OCI-LY1 (cell line): ENCODE measurements around the gene ZNF254.

Experiments
- CTCF ChIP-seq: fragments of 200-600 bp; sonication (generic), shearing (Covaris generic); IDR thresholded peaks from 2 replicates; pipeline ENCODE4 v1.5.1; 2017; ENCODE audit warnings: mild to moderate bottlenecking, antibody characterized with exemption, low read length, moderate library complexity, mixed read lengths
- EZH2 ChIP-seq: fragments of 200-600 bp; sonication (generic), shearing (Covaris generic); IDR thresholded peaks from 2 replicates; pipeline ENCODE4 v1.8.0; 2017; ENCODE audit warnings: borderline replicate concordance, mixed run types, mild to moderate bottlenecking, antibody characterized with exemption, low read length, moderate library complexity, mixed read lengths

- TF ChIP-seq CTCF (no peak), EZH2 (no peak)
These were observed 26.2 kb upstream of the ZNF254 start for GRCh38 chr19:24060687-24061356.
